Measurements from ENCODE around the gene MILR1. TPM values are rescaled to one million over a fixed set of nuclear protein-coding genes. Genes with fewer than 3 reads are reported as not detected.
A peak's percentile ranks its signal among the peaks of the same experiment; 100 is the strongest.

MILR1 gene
- total RNA-seq, 1 donor from 2014 or later, result 1.9 TPM

DNA sequence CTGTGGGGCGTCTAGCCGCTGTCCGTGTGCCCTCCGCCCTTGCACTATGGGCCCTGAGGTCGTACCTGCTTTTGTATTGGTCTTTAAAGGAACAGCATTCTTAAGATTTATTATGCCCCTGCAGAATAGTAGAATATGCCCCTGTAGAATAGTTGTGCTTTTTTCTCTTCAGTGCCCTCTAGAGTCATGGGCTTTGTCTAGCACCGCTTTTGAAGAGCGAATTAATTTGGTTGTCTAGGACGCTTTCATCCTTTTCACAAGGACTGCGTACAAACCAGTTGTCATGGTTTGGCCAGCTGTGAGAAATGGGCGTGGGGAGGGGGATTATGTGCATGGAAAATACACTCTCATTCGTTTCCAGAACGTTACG, 58.5 kb downstream of the MILR1 start:
- Mint-ChIP-seq H3K9me3 (ENCODE audit: unreplicated experiment) (no peaks in the 10 kb centered on the region), H3K27me3 (ENCODE audit: low read depth, unreplicated experiment) (no peaks in the 10 kb centered on the region), H3K27ac (ENCODE audit: unreplicated experiment) (peak overlapping the region; percentile 99), H3K4me1 (ENCODE audit: low read depth, unreplicated experiment) (peaks cover 18% of the 10 kb centered on the region), H3K36me3 (ENCODE audit: low read depth, unreplicated experiment) (peaks cover 20% of the 10 kb centered on the region), H3K4me3 (ENCODE audit: unreplicated experiment) (peak overlapping the region; percentile 94)
- H3K27ac ChIP-seq (ENCODE audit: low read depth, low read length), result peak overlapping the region; percentile 99
- peak overlapping the region; percentile 93 for H3K4me2 ChIP-seq (ENCODE audit: low read length)
- H3K36me3 ChIP-seq (ENCODE audit: insufficient read depth, low read length), result peaks cover 37% of the 10 kb centered on the region
- H3K27me3 ChIP-seq (ENCODE audit: insufficient read depth, low read length), result no peaks in the 10 kb centered on the region
- TF ChIP-seq EZH2 (IDR thresholded peaks at IDR 0.05; ENCODE audit: insufficient read depth, low read length), result no peak
- TF ChIP-seq, protein P1, sequence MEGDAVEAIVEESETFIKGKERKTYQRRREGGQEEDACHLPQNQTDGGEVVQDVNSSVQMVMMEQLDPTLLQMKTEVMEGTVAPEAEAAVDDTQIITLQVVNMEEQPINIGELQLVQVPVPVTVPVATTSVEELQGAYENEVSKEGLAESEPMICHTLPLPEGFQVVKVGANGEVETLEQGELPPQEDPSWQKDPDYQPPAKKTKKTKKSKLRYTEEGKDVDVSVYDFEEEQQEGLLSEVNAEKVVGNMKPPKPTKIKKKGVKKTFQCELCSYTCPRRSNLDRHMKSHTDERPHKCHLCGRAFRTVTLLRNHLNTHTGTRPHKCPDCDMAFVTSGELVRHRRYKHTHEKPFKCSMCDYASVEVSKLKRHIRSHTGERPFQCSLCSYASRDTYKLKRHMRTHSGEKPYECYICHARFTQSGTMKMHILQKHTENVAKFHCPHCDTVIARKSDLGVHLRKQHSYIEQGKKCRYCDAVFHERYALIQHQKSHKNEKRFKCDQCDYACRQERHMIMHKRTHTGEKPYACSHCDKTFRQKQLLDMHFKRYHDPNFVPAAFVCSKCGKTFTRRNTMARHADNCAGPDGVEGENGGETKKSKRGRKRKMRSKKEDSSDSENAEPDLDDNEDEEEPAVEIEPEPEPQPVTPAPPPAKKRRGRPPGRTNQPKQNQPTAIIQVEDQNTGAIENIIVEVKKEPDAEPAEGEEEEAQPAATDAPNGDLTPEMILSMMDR (IDR thresholded peaks at IDR 0.05; ENCODE audit: insufficient read depth, low read depth, low read length), result peak; percentile 38
- peaks cover 19% of the 10 kb centered on the region for H3K4me1 ChIP-seq (ENCODE audit: insufficient read depth, low read length)
- peaks cover 82% of the 10 kb centered on the region for H3K79me2 ChIP-seq (ENCODE audit: insufficient read depth, low read length)
- H3K4me3 ChIP-seq (ENCODE audit: insufficient read depth, low read depth, low read length), result peak overlapping the region; percentile 100
- FAIRE-seq (no peak), DNase-seq (ENCODE audit: low read depth) (peak; percentile 74)
- peak overlapping the region; percentile 67 for H2AFZ ChIP-seq (ENCODE audit: low read depth, low read length)
- no peaks in the 10 kb centered on the region for H3K9me3 ChIP-seq (ENCODE audit: insufficient read depth, low read depth, low read length)
- H3K9ac ChIP-seq (ENCODE audit: low read length), result peak overlapping the region; percentile 100
- H4K20me1 ChIP-seq (ENCODE audit: insufficient read depth, low read length), result peaks cover 68% of the 10 kb centered on the region

DNA sequence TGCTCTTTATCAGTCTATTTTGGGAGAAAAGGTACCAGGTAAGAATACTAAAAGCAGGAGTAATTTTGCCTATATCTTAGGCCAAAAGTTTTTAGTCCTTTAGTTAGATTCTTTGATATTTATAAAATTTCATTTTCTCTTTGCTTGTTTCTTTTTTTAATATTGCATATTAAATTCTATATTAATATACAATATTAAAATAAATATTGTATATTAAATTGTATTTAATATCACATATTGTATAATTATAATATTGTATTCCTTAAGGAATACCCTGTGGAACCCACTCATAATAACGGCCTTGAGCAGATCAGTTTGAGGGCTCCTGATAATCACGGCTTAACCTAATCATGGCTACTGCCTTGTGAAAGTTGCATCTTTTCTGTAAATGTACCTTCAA, 59.8 kb downstream of the MILR1 start:
- peaks cover 12% of the 10 kb centered on the region for H3K4me1 ChIP-seq (ENCODE audit: insufficient read depth, low read length)
- H3K9ac ChIP-seq (ENCODE audit: low read length), result peak overlapping the region; percentile 100
- peak overlapping the region; percentile 94 for H3K4me3 Mint-ChIP-seq (ENCODE audit: unreplicated experiment)
- no peaks in the 10 kb centered on the region for H3K27me3 ChIP-seq (ENCODE audit: insufficient read depth, low read length)
- H3K4me3 ChIP-seq (ENCODE audit: insufficient read depth, low read depth, low read length), result peak overlapping the region; percentile 100
- H3K36me3 ChIP-seq (ENCODE audit: insufficient read depth, low read length), result peaks cover 24% of the 10 kb centered on the region
- no peaks in the 10 kb centered on the region for H3K27me3 Mint-ChIP-seq (ENCODE audit: low read depth, unreplicated experiment)
- H3K79me2 ChIP-seq (ENCODE audit: insufficient read depth, low read length), result peaks cover 73% of the 10 kb centered on the region
- no peak overlapping the region for H3K27ac Mint-ChIP-seq (ENCODE audit: unreplicated experiment)
- no peaks in the 10 kb centered on the region for H3K9me3 ChIP-seq (ENCODE audit: insufficient read depth, low read depth, low read length)
- FAIRE-seq (no peak), DNase-seq (ENCODE audit: low read depth) (no peak)
- TF ChIP-seq EZH2 (IDR thresholded peaks at IDR 0.05; ENCODE audit: insufficient read depth, low read length), result no peak
- TF ChIP-seq, protein P1 (IDR thresholded peaks at IDR 0.05; ENCODE audit: insufficient read depth, low read depth, low read length), result no peak
- peak overlapping the region; percentile 93 for H3K4me2 ChIP-seq (ENCODE audit: low read length)
- peaks cover 55% of the 10 kb centered on the region for H4K20me1 ChIP-seq (ENCODE audit: insufficient read depth, low read length)
- no peak overlapping the region for H2AFZ ChIP-seq (ENCODE audit: low read depth, low read length)
- H3K27ac ChIP-seq (ENCODE audit: low read depth, low read length), result no peak overlapping the region
- peaks cover 7% of the 10 kb centered on the region for H3K4me1 Mint-ChIP-seq (ENCODE audit: low read depth, unreplicated experiment)
- peaks cover 20% of the 10 kb centered on the region for H3K36me3 Mint-ChIP-seq (ENCODE audit: low read depth, unreplicated experiment)
- H3K9me3 Mint-ChIP-seq (ENCODE audit: unreplicated experiment), result no peaks in the 10 kb centered on the region

DNA sequence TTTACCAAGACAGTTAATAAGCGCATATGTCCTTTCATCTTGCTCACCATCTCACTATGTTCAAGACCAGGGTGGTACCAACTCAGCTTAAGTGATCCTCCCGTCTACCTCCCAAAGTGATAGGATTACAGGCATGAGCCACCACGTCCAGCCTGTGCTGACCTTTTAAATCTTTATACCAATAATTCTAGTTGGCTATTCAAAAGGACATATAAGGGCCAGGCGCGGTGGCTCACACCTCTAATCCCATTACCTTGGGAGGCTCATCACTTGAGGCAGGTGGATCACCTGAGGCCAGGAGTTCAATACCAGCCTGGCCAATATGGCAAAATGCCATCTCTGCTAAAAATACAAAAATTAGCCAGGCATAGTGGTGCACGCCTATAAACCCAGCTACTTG, 60.3 kb downstream of the MILR1 start:
- Histone ChIP-seq H4K20me1 (ENCODE audit: insufficient read depth, low read length) (peaks cover 50% of the 10 kb centered on the region), H3K4me2 (ENCODE audit: low read length) (peak overlapping the region; percentile 49), H2AFZ (ENCODE audit: low read depth, low read length) (no peak overlapping the region), H3K9ac (ENCODE audit: low read length) (no peak overlapping the region), H3K4me3 (ENCODE audit: insufficient read depth, low read depth, low read length) (no peak overlapping the region), H3K9me3 (ENCODE audit: insufficient read depth, low read depth, low read length) (no peaks in the 10 kb centered on the region), H3K4me1 (ENCODE audit: insufficient read depth, low read length) (peaks cover 7% of the 10 kb centered on the region), H3K27me3 (ENCODE audit: insufficient read depth, low read length) (no peaks in the 10 kb centered on the region), H3K36me3 (ENCODE audit: insufficient read depth, low read length) (peaks cover 19% of the 10 kb centered on the region), H3K79me2 (ENCODE audit: insufficient read depth, low read length) (peaks cover 68% of the 10 kb centered on the region), H3K27ac (ENCODE audit: low read depth, low read length) (no peak overlapping the region)
- no peak for TF ChIP-seq EZH2 (IDR thresholded peaks at IDR 0.05; ENCODE audit: insufficient read depth, low read length)
- TF ChIP-seq, protein P1 (IDR thresholded peaks at IDR 0.05; ENCODE audit: insufficient read depth, low read depth, low read length), result no peak
- H3K27me3 Mint-ChIP-seq (ENCODE audit: low read depth, unreplicated experiment), result no peaks in the 10 kb centered on the region
- H3K27ac Mint-ChIP-seq (ENCODE audit: unreplicated experiment), result no peak overlapping the region
- no peak for FAIRE-seq
- H3K36me3 Mint-ChIP-seq (ENCODE audit: low read depth, unreplicated experiment), result peaks cover 15% of the 10 kb centered on the region
- H3K9me3 Mint-ChIP-seq (ENCODE audit: unreplicated experiment), result no peaks in the 10 kb centered on the region
- H3K4me1 Mint-ChIP-seq (ENCODE audit: low read depth, unreplicated experiment), result peaks cover 4% of the 10 kb centered on the region
- peak overlapping the region; percentile 52 for H3K4me3 Mint-ChIP-seq (ENCODE audit: unreplicated experiment)
- no peak for DNase-seq (ENCODE audit: low read depth)
